Colonic mucosa (tissue), 4 donors: Measurements from ENCODE around the gene PAX3. TPM values are rescaled to one million over a fixed set of nuclear protein-coding genes. Genes with fewer than 3 reads are reported as not detected.

ENCODE experiments used
- DNase-seq: peaks from one replicate; pipeline ENCODE4 v3.0.0-alpha.2; 2020
- H3K27ac ChIP-seq: fragments of 200-600 bp; one replicate; pipeline ENCODE4 v1.8.0; 2021
- H3K27me3 ChIP-seq: fragments of 200-600 bp; one replicate; pipeline ENCODE4 v1.8.0; 2021
- H3K36me3 ChIP-seq: fragments of 200-600 bp; one replicate; pipeline ENCODE4 v1.8.0; 2021
- H3K4me1 ChIP-seq: fragments of 200-600 bp; one replicate; pipeline ENCODE4 v1.8.0; 2021; ENCODE audit warnings: mild to moderate bottlenecking
- H3K4me3 ChIP-seq: fragments of 200-600 bp; one replicate; pipeline ENCODE4 v1.8.0; 2021
- H3K9ac ChIP-seq, 2 donors: one replicate each; pipeline ENCODE4 v1.7.0; 2013; ENCODE audit warnings: control low read depth in 2 of 2, low read depth in 2 of 2, low read length in 2 of 2
- H3K9me3 ChIP-seq: fragments of 200-600 bp; one replicate; pipeline ENCODE4 v1.8.0; 2021
- intact Hi-C: fragments of 100-400 bp; cut with DNase I; formaldehyde crosslinking; loops from one replicate; pipeline ENCODE4 v1.14.1; 2022
- total RNA-seq, 2 donors: library from RNA; stranded (reverse); fragmentation: NEBNext Ultra II Directional in 1 of 2; extraction: Animal tissue kit (Norgen Biotek cat#: 25700) in 1 of 2; gene quantifications; one replicate each; pipeline ENCODE4 v1.2.1, GENCODE V29; 2021
- TF ChIP-seq, protein P1 (sequence below): fragments of 200-600 bp; IDR thresholded peaks from one replicate; pipeline ENCODE4 v1.8.0; 2022; ENCODE audit warnings: antibody characterized with exemption, mild to moderate bottlenecking
- donor health status: healthy.
- donor health status: DM: no; HTN: no; CAD: no.
- donor health status: DM: no; HTN: no; CAD: no.

Gene PAX3
- total RNA-seq, 2 donors from 2014 or later = 0.16 TPM; not detected in 1

DNA sequence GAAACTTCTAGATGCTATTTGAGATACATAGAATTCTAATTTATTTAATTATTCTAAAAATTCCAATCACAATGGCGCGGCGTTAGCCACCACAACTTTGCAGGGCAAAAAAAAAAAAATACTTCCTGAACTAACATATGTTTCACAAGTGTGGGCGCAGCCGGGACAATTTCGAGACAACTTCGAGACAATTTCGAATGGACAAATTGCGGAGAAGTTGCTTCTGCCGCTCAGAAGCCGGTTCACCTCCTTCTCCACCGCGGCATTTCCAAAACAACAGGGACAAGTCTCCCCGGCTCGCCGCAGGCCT, 842 bp downstream of the PAX3 start:
- no peak overlapping the region for H3K9ac ChIP-seq
- intact Hi-C loops = no loop called here
- H3K27me3 ChIP-seq = peaks cover 96% of the 10 kb centered on the region
- peak overlapping the region; percentile 13 for H3K4me3 ChIP-seq
- TF ChIP-seq, protein P1, sequence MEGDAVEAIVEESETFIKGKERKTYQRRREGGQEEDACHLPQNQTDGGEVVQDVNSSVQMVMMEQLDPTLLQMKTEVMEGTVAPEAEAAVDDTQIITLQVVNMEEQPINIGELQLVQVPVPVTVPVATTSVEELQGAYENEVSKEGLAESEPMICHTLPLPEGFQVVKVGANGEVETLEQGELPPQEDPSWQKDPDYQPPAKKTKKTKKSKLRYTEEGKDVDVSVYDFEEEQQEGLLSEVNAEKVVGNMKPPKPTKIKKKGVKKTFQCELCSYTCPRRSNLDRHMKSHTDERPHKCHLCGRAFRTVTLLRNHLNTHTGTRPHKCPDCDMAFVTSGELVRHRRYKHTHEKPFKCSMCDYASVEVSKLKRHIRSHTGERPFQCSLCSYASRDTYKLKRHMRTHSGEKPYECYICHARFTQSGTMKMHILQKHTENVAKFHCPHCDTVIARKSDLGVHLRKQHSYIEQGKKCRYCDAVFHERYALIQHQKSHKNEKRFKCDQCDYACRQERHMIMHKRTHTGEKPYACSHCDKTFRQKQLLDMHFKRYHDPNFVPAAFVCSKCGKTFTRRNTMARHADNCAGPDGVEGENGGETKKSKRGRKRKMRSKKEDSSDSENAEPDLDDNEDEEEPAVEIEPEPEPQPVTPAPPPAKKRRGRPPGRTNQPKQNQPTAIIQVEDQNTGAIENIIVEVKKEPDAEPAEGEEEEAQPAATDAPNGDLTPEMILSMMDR = no peak
- H3K27ac ChIP-seq = no peak overlapping the region
- DNase-seq = no peak
- H3K4me1 ChIP-seq = peaks cover 9% of the 10 kb centered on the region
- H3K36me3 ChIP-seq = no peaks in the 10 kb centered on the region
- H3K9me3 ChIP-seq = no peaks in the 10 kb centered on the region

DNA sequence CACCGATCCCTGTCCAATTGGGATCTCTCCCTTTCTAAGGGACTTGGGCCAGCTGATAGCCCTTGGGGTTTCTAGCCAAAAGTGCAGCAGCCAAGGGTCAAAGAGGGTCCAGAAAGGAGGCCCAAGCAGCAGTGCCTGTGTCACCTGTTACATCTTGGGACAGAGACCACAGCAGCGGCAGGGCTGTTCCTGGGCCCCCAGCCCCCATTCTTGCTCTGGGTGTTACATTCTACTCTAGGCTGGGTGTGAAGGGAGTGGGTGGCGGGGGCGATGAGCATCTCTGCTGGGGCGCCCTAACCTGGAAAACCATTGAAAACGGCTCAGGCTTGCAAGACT, 1.2 kb downstream of the PAX3 start:
- Histone ChIP-seq H3K4me3 (no peak overlapping the region), H3K27ac (no peak overlapping the region), H3K4me1 (peaks cover 9% of the 10 kb centered on the region), H3K9ac (no peak overlapping the region), H3K36me3 (no peaks in the 10 kb centered on the region), H3K27me3 (peaks cover 96% of the 10 kb centered on the region), H3K9me3 (no peaks in the 10 kb centered on the region)
- no peak for DNase-seq
- TF ChIP-seq, protein P1 = no peak
- intact Hi-C loops = no loop called here

DNA sequence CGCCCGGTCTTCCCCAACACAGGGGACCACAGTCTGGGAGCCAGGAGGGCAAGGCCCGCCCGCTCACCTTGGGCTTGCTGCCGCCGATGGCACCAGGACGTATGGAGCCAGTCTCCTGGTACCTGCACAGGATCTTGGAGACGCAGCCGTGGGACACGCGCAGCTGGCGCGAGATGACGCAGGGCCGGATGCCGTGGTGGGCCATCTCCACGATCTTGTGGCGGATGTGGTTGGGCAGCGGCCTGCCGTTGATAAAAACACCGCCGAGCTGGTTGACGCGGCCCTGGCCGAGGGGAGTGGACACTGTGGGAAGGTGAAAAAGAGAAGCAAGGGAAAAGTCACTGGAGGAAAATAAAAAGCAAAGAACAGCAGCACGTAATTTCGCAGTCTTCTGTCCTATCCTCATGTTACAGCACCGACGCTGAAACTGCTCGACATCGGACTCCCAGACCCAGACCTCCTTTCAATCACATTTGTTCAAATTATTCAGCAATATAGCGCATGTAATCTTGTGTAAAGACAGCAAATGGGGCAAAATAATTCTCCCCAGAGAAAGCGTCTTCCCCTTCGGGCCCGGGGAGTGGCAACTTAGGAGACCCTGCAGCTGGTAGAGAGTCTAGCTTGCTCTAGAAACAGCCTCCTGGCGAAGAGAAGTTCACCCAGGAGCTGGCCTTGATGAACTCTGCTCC, 1.7 kb downstream of the PAX3 start:
- Histone ChIP-seq H3K4me3 (no peak overlapping the region), H3K4me1 (peaks cover 9% of the 10 kb centered on the region), H3K9ac (no peak overlapping the region), H3K27me3 (peaks cover 96% of the 10 kb centered on the region), H3K27ac (no peak overlapping the region), H3K36me3 (no peaks in the 10 kb centered on the region), H3K9me3 (no peaks in the 10 kb centered on the region)
- TF ChIP-seq, protein P1 = no peak
- DNase-seq = no peak
- intact Hi-C loops = no loop called here

DNA sequence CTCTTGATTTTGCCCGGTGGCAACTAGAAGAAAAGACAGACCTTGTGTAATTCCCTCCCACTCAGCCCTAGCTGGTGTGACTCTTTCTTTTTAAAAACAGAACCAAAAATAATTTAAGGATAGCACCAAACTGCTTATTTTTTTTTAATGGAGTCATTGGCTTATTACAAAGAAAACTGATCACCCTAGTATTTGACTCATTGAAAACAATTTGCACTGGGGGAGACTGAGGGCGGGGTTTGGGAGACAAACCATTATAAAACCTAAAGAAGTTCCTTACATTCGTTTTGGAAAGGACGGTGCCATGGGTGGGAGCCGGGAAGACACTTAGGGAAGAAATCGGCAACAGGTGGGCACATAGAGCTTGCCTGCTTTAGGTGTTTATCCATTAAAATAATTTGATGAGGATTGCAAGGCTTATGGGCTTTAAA, 2.5 kb downstream of the PAX3 start:
- no peak for DNase-seq
- intact Hi-C loops = no loop called here
- H3K9ac ChIP-seq = no peak overlapping the region
- no peaks in the 10 kb centered on the region for H3K9me3 ChIP-seq
- H3K4me1 ChIP-seq = peaks cover 9% of the 10 kb centered on the region
- no peak overlapping the region for H3K4me3 ChIP-seq
- peaks cover 94% of the 10 kb centered on the region for H3K27me3 ChIP-seq
- H3K36me3 ChIP-seq = no peaks in the 10 kb centered on the region
- TF ChIP-seq, protein P1 = no peak
- no peak overlapping the region for H3K27ac ChIP-seq

DNA sequence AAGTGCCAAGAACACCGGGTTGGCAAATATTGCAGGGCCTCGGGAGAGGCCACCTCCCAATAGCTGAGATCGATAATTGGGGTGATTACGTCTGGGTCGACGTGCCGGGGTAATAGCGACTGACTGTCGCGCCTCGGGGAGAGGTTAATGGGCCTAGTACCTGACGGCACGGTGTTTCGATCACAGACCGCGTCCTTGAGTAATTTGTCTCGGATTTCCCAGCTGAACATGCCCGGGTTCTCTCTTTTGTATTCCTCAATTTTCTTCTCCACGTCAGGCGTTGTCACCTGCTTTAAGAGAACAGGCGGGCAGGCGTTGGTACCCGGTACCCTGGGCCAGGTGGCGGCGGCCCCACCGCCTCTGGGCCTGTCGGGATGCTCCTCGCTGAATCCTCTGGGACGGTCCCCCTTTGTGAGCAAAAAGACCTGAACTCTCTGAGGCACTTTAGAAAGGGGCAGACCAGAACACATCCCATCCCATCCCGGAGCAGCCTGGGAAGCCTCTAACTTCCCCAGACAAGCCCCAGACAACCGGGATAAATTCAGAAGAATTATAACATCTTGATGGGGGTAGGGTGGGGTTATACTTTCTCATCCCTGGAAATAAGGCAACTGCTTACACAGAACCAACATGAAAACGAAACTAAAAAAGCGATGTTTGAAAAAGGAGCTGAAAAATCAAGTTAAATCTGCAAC, 3.3 kb downstream of the PAX3 start:
- Histone ChIP-seq H3K9ac (no peak overlapping the region), H3K27me3 (peaks cover 94% of the 10 kb centered on the region), H3K4me1 (peaks cover 9% of the 10 kb centered on the region), H3K9me3 (no peaks in the 10 kb centered on the region), H3K36me3 (no peaks in the 10 kb centered on the region), H3K27ac (no peak overlapping the region), H3K4me3 (no peak overlapping the region)
- TF ChIP-seq, protein P1 = no peak
- intact Hi-C loops = no loop called here
- no peak for DNase-seq
